Gastrocnemius medialis (tissue), 4 donors: ENCODE data around the gene CFAP92.

Experiments
- CTCF ChIP-seq, 5 experiments: fragments of 450-650 bp in 3 of 5; fragments of 200-600 bp in 2 of 5; sonication (generic) in 2 of 5; IDR thresholded peaks in 4 of 5; conservative IDR thresholded peaks in 1 of 5; 1 replicate in 4 of 5; 2 replicates in 1 of 5; pipeline ENCODE4 v1.5.1; 2016 to 2019; ENCODE audit warnings: antibody characterized with exemption in 5 of 5, mild to moderate bottlenecking in 3 of 5, moderate library complexity in 3 of 5
- POLR2A ChIP-seq, 2 donors: fragments of 450-650 bp; IDR thresholded peaks; one replicate each; pipeline ENCODE4 v1.6.1; 2017; ENCODE audit warnings: antibody characterized with exemption in 2 of 2, mild to moderate bottlenecking in 2 of 2, moderate library complexity in 2 of 2

DNA sequence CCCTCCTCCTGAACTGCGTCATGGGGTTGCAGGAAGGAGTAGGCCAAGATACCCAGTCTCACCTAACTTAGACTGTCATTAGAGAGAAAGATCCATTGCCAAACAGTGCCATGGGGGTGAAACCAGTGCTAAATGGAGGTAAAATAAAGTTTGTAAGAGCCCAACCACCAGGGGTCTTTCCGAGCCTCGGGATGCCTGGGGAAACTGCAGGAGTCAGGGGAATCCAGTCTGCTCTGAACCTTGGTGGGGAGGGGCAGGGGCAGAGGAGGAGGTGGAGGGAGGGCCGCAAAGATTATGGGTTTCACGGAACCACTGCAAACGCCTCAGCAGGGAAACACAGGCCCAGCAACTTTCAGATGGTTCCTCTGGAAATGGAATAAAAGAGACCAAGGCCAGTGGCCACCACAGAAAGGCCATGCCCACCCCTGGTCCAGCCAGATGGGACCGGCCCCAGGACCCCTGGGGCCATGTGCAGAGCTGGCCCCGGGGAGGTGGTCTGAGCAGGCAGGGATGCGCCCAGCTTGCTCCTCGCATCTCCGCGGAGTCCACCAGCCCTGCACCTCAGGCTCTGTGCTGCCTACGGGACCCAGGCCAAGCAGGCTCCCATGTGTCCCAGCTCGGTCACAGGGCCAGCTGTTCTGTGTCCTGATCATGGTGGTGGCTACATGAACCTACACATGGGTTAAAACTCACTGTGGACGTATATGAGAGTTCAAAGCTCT, 46.9 kb upstream of the CFAP92 start:
- no peak for TF ChIP-seq CTCF (IDR thresholded peaks at IDR 0.05 in 4 of 5, conservative IDR thresholded peaks at IDR 0.05 in 1 of 5)
- TF ChIP-seq POLR2A (IDR thresholded peaks at IDR 0.05), result no peak
